ENCODE measurements around the gene GRAMD2B.

GRCh38 chr5:126521130-126521529, 97.9 kb downstream of the GRAMD2B start:
- TF ChIP-seq POLR2A (IDR thresholded peaks at IDR 0.05): no peak
- no peak for TF ChIP-seq CTCF (IDR thresholded peaks at IDR 0.05)
